ENCODE data around the gene GLRA2.
"Not testable (repeated sequence)": the region's sequence is repeated elsewhere in the genome, so short reads cannot be mapped to it uniquely, and the experiment has no call there.

The GLRA2 gene

GRCh38 chrX:14590216-14590615 lies 60.9 kb downstream of the GLRA2 start:
- Histone ChIP-seq H3K27ac (no peak overlapping the region), H3K4me3 (no peak overlapping the region)

- no peak overlapping the region for H3K4me3 ChIP-seq
- no peak overlapping the region for H3K27ac ChIP-seq
Measured at GRCh38 chrX:14590693-14591424, 61.5 kb downstream of the GLRA2 start.

- H3K4me3 ChIP-seq: no peak overlapping the region
- H3K27ac ChIP-seq: no peak overlapping the region
Measured at GRCh38 chrX:14591976-14592375, 62.6 kb downstream of the GLRA2 start.

- H3K27ac ChIP-seq: no peak overlapping the region
- no peak overlapping the region for H3K4me3 ChIP-seq
Measured at GRCh38 chrX:14594521-14594920, 65.2 kb downstream of the GLRA2 start.

- H3K27ac ChIP-seq: no peak overlapping the region
- no peak overlapping the region for H3K4me3 ChIP-seq
Measured at GRCh38 chrX:14598330-14598729, 69.0 kb downstream of the GLRA2 start.

GRCh38 chrX:14607446-14607985 lies 78.2 kb downstream of the GLRA2 start:
- no peak overlapping the region for H3K27ac ChIP-seq

GRCh38 chrX:14612450-14612849 lies 83.1 kb downstream of the GLRA2 start:
- not testable (repeated sequence) for H3K27ac ChIP-seq, H3K4me3 ChIP-seq

More at GRCh38 chrX:14607446-14607985, 78.2 kb downstream of the GLRA2 start:
- no peak overlapping the region for H3K4me3 ChIP-seq

- H3K27ac ChIP-seq: no peak overlapping the region
- H3K4me3 ChIP-seq: no peak overlapping the region
Measured at GRCh38 chrX:14616301-14616700, 87.0 kb downstream of the GLRA2 start.

- no peak overlapping the region for H3K4me3 ChIP-seq
- no peak overlapping the region for H3K27ac ChIP-seq
Measured at GRCh38 chrX:14616836-14617235, 87.5 kb downstream of the GLRA2 start.

- H3K4me3 ChIP-seq: no peak overlapping the region
- H3K27ac ChIP-seq: no peak overlapping the region
Measured at GRCh38 chrX:14618177-14618965, 89.0 kb downstream of the GLRA2 start.

GRCh38 chrX:14630733-14631132 lies 101.4 kb downstream of the GLRA2 start:
- H3K4me3 ChIP-seq: no peak overlapping the region
- H3K27ac ChIP-seq: no peak overlapping the region

GRCh38 chrX:14641681-14642655 lies 112.6 kb downstream of the GLRA2 start:
- no peak overlapping the region for H3K27ac ChIP-seq
- H3K4me3 ChIP-seq: no peak overlapping the region

- H3K27ac ChIP-seq: no peak overlapping the region
- H3K4me3 ChIP-seq: no peak overlapping the region
Measured at GRCh38 chrX:14660970-14661369, 131.6 kb downstream of the GLRA2 start.

GRCh38 chrX:14670819-14671218 lies 141.5 kb downstream of the GLRA2 start:
- Histone ChIP-seq H3K27ac (no peak overlapping the region), H3K4me3 (no peak overlapping the region)

- Histone ChIP-seq H3K4me3 (no peak overlapping the region), H3K27ac (no peak overlapping the region)
Measured at GRCh38 chrX:14672611-14673172, 143.4 kb downstream of the GLRA2 start.

GRCh38 chrX:14673236-14673635 lies 143.9 kb downstream of the GLRA2 start:
- Histone ChIP-seq H3K4me3 (no peak overlapping the region), H3K27ac (no peak overlapping the region)

- Histone ChIP-seq H3K27ac (no peak overlapping the region), H3K4me3 (no peak overlapping the region)
Measured at GRCh38 chrX:14673764-14674163, 144.4 kb downstream of the GLRA2 start.

- Histone ChIP-seq H3K4me3 (no peak overlapping the region), H3K27ac (no peak overlapping the region)
Measured at GRCh38 chrX:14675500-14675899, 146.2 kb downstream of the GLRA2 start.

- no peak overlapping the region for H3K27ac ChIP-seq
- H3K4me3 ChIP-seq: no peak overlapping the region
Measured at GRCh38 chrX:14676431-14676830, 147.1 kb downstream of the GLRA2 start.

- H3K27ac ChIP-seq, H3K4me3 ChIP-seq: not testable (repeated sequence)
Measured at GRCh38 chrX:14688331-14688730, 159.0 kb downstream of the GLRA2 start.
